Esophagus (tissue), 2 donors: ENCODE results near the gene FAIM2. TPM values are rescaled to one million over a fixed set of nuclear protein-coding genes. Genes with fewer than 3 reads are reported as not detected.

Source experiments
- H3K27ac ChIP-seq, 2 donors: one replicate each; pipeline ENCODE4 v1.5.1; 2013; ENCODE audit warnings: low read depth in 2 of 2, mild to moderate bottlenecking in 2 of 2, inconsistent platforms in 1 of 2, low read length in 1 of 2, moderate library complexity in 1 of 2
- H3K27me3 ChIP-seq, 2 donors: one replicate each; pipeline ENCODE4 v1.6.1; 2013; ENCODE audit warnings: low read length in 2 of 2, control low read depth in 1 of 2, mild to moderate bottlenecking in 1 of 2; ENCODE audit not compliant: insufficient read depth in 2 of 2, control insufficient read depth in 1 of 2
- H3K36me3 ChIP-seq, 2 donors: one replicate each; pipeline ENCODE4 v1.6.1; 2013; ENCODE audit warnings: low read length in 1 of 2; ENCODE audit not compliant: control insufficient read depth in 2 of 2, insufficient read depth in 2 of 2
- H3K4me1 ChIP-seq, 2 donors: one replicate each; pipeline ENCODE4 v1.6.1; 2013; ENCODE audit warnings: low read length in 1 of 2; ENCODE audit not compliant: control insufficient read depth in 2 of 2, insufficient read depth in 2 of 2
- H3K4me3 ChIP-seq, 2 donors: one replicate each; pipeline ENCODE4 v1.5.1; 2013; ENCODE audit warnings: low read length in 2 of 2, mild to moderate bottlenecking in 2 of 2, low read depth in 1 of 2, moderate library complexity in 1 of 2
- H3K9me3 ChIP-seq, 2 donors: one replicate each; pipeline ENCODE4 v1.6.1; 2013; ENCODE audit warnings: mild to moderate bottlenecking in 2 of 2, low read depth in 1 of 2, low read length in 1 of 2, moderate library complexity in 1 of 2; ENCODE audit not compliant: control insufficient read depth in 2 of 2, insufficient read depth in 1 of 2
- WGBS, 2 donors: extraction: QIAGEN DNeasy Blood & Tissue Kit; methylation state at CpG; one replicate each; pipeline ENCODE4 v1.1.7; 2013; 5-methylcytosine and 5-hydroxymethylcytosine counted together
- polyA plus RNA-seq, 2 donors: library from polyadenylated mRNA; stranded (reverse); fragments of 200-250 nt; gene quantifications; one replicate each; pipeline ENCODE4 v1.2.3, GENCODE V29; 2013
- donor health status: healthy with polysubstance abuse.
- donor health status: Bipolar disorder and iron deficiency.

FAIM2 gene
- polyA plus RNA-seq, 2 donors = 0.36 to 0.39 TPM

GRCh38 chr12:49920915-49921286, 17.2 kb upstream of the FAIM2 start:
- no peak overlapping the region for H3K27ac ChIP-seq
- no peaks in the 10 kb centered on the region for H3K27me3 ChIP-seq
- H3K36me3 ChIP-seq = no peaks in the 10 kb centered on the region
- no peaks in the 10 kb centered on the region for H3K9me3 ChIP-seq
- peaks cover 5 to 23% of the 10 kb centered on the region in 2 donors for H3K4me1 ChIP-seq
- 73 to 74% methylated on average over 3 of the region's 3 CpGs for WGBS, 2 donors
- H3K4me3 ChIP-seq = no peak overlapping the region

GRCh38 chr12:49920241-49920914, 16.7 kb upstream of the FAIM2 start:
- WGBS, 2 donors = 59% methylated on average over 12 of the region's 12 CpGs
- peak overlapping the region in 1 of 2 donors; percentile 50 for H3K27ac ChIP-seq
- no peaks in the 10 kb centered on the region for H3K9me3 ChIP-seq
- H3K36me3 ChIP-seq = no peaks in the 10 kb centered on the region
- no peak overlapping the region for H3K4me3 ChIP-seq
- H3K27me3 ChIP-seq = no peaks in the 10 kb centered on the region
- peaks cover 5 to 23% of the 10 kb centered on the region in 2 donors for H3K4me1 ChIP-seq

- no peak overlapping the region for H3K4me3 ChIP-seq
- H3K27me3 ChIP-seq = no peaks in the 10 kb centered on the region
- peaks cover 2 to 24% of the 10 kb centered on the region in 2 donors for H3K4me1 ChIP-seq
- H3K27ac ChIP-seq = peak overlapping the region; percentile 74 to 84
- no peaks in the 10 kb centered on the region for H3K9me3 ChIP-seq
- WGBS, 2 donors = 61 to 71% methylated on average over 5 of the region's 5 CpGs
- no peaks in the 10 kb centered on the region for H3K36me3 ChIP-seq
Observed at GRCh38 chr12:49917788-49918173, 14.1 kb upstream of the FAIM2 start.

- peak overlapping the region; percentile 74 to 84 for H3K27ac ChIP-seq
- H3K36me3 ChIP-seq = no peaks in the 10 kb centered on the region
- H3K27me3 ChIP-seq = no peaks in the 10 kb centered on the region
- no peak overlapping the region for H3K4me3 ChIP-seq
- no peaks in the 10 kb centered on the region for H3K9me3 ChIP-seq
- 57 to 59% methylated on average over 12 of the region's 12 CpGs for WGBS, 2 donors
- peaks cover 0 to 24% of the 10 kb centered on the region in 2 donors for H3K4me1 ChIP-seq
Observed at GRCh38 chr12:49917166-49917787, 13.6 kb upstream of the FAIM2 start.

GRCh38 chr12:49916129-49916919, 12.6 kb upstream of the FAIM2 start:
- H3K4me3 ChIP-seq = no peak overlapping the region
- 71 to 83% methylated on average over 8 of the region's 8 CpGs for WGBS, 2 donors
- no peaks in the 10 kb centered on the region for H3K9me3 ChIP-seq
- H3K27ac ChIP-seq = peak overlapping the region in 1 of 2 donors; percentile 84
- no peaks in the 10 kb centered on the region for H3K36me3 ChIP-seq
- no peaks in the 10 kb centered on the region for H3K27me3 ChIP-seq
- H3K4me1 ChIP-seq = peaks cover 0 to 23% of the 10 kb centered on the region in 2 donors

- WGBS, 2 donors = 76 to 77% methylated on average over 16 of the region's 16 CpGs
- no peaks in the 10 kb centered on the region for H3K36me3 ChIP-seq
- no peak overlapping the region for H3K4me3 ChIP-seq
- H3K27ac ChIP-seq = no peak overlapping the region
- H3K9me3 ChIP-seq = no peaks in the 10 kb centered on the region
- peaks cover 2 to 14% of the 10 kb centered on the region in 2 donors for H3K4me1 ChIP-seq
- H3K27me3 ChIP-seq = no peaks in the 10 kb centered on the region
Observed at GRCh38 chr12:49912345-49913255, 8.9 kb upstream of the FAIM2 start.

GRCh38 chr12:49911213-49911605, 7.5 kb upstream of the FAIM2 start:
- Histone ChIP-seq H3K27me3 (no peaks in the 10 kb centered on the region), H3K27ac (no peak overlapping the region), H3K4me1 (peaks cover 2 to 8% of the 10 kb centered on the region in 2 donors), H3K9me3 (no peaks in the 10 kb centered on the region), H3K4me3 (no peak overlapping the region), H3K36me3 (no peaks in the 10 kb centered on the region)
- 86 to 89% methylated on average over 2 of the region's 2 CpGs for WGBS, 2 donors

GRCh38 chr12:49910331-49911212, 6.9 kb upstream of the FAIM2 start:
- H3K4me3 ChIP-seq = no peak overlapping the region
- H3K27me3 ChIP-seq = no peaks in the 10 kb centered on the region
- no peak overlapping the region for H3K27ac ChIP-seq
- H3K4me1 ChIP-seq = peaks cover 2 to 6% of the 10 kb centered on the region in 2 donors
- no peaks in the 10 kb centered on the region for H3K9me3 ChIP-seq
- H3K36me3 ChIP-seq = no peaks in the 10 kb centered on the region
- 87 to 93% methylated on average over 15 of the region's 15 CpGs for WGBS, 2 donors
